DND-41 (cell line): Measurements from ENCODE around the gene MLF2.

Source experiments
- CTCF ChIP-seq: IDR thresholded peaks from 2 replicates; pipeline ENCODE4 v1.5.1; 2012; ENCODE audit warnings: borderline replicate concordance, low read length, moderate library complexity, mild to moderate bottlenecking; ENCODE audit not compliant: poor library complexity, severe bottlenecking; ENCODE audit errors: extremely low read depth
- EZH2 ChIP-seq: IDR thresholded peaks from 3 replicates; pipeline ENCODE4 v1.6.1; 2012; ENCODE audit warnings: borderline replicate concordance, low read depth, mild to moderate bottlenecking, moderate library complexity, low read length, inconsistent platforms; ENCODE audit not compliant: severe bottlenecking

- no peak for TF ChIP-seq CTCF
- TF ChIP-seq EZH2, result no peak
These were observed 29.1 kb downstream of the MLF2 start, which contains the start of gene COPS7A for GRCh38 chr12:6723607-6724408.
